Endothelial cell (in vitro differentiated cells): Measurements from ENCODE around the gene GNA12. TPM values are rescaled to one million over a fixed set of nuclear protein-coding genes. Genes with fewer than 3 reads are reported as not detected.

ENCODE experiments used
- DNase-seq: peaks from one replicate; pipeline ENCODE4 v3.0.0; 2021; ENCODE audit warnings: low spot score
- H3K27ac Mint-ChIP-seq: one replicate; pipeline ENCODE4 v1.8.0; 2021; ENCODE audit warnings: mixed read lengths, inconsistent platforms; ENCODE audit not compliant: unreplicated experiment
- H3K27me3 Mint-ChIP-seq: one replicate; pipeline ENCODE4 v1.8.0; 2021; ENCODE audit warnings: mild to moderate bottlenecking, moderate library complexity, mixed read lengths, inconsistent platforms; ENCODE audit not compliant: unreplicated experiment
- H3K36me3 Mint-ChIP-seq: one replicate; pipeline ENCODE4 v1.8.0; 2021; ENCODE audit warnings: mild to moderate bottlenecking, low read depth, mixed read lengths, inconsistent platforms; ENCODE audit not compliant: unreplicated experiment
- H3K4me1 Mint-ChIP-seq: one replicate; pipeline ENCODE4 v1.8.0; 2021; ENCODE audit warnings: mild to moderate bottlenecking, mixed read lengths, inconsistent platforms; ENCODE audit not compliant: unreplicated experiment
- H3K4me3 Mint-ChIP-seq: one replicate; pipeline ENCODE4 v1.8.0; 2021; ENCODE audit warnings: mild to moderate bottlenecking, mixed read lengths, inconsistent platforms; ENCODE audit not compliant: unreplicated experiment
- H3K9me3 Mint-ChIP-seq: one replicate; pipeline ENCODE4 v1.8.0; 2021; ENCODE audit warnings: mixed read lengths, inconsistent platforms; ENCODE audit not compliant: unreplicated experiment
- CTCF ChIP-seq: fragments of 200-600 bp; sonication (generic); IDR thresholded peaks from one replicate; pipeline ENCODE4 v1.5.0; 2021; ENCODE audit warnings: antibody characterized with exemption; ENCODE audit not compliant: unreplicated experiment
- total RNA-seq: library from RNA; stranded (reverse); fragmentation: NEBNext Ultra II Directional; extraction: Animal tissue kit (Norgen Biotek cat#: 25700); gene quantifications from one replicate; pipeline ENCODE4 v1.2.1, GENCODE V29; 2021; ENCODE audit not compliant: unreplicated experiment

GNA12 gene
- total RNA-seq, 1 donor from 2014 or later = 105 TPM

- H3K27ac Mint-ChIP-seq = no peak overlapping the region
- peaks cover 19% of the 10 kb centered on the region for H3K4me1 Mint-ChIP-seq
- no peaks in the 10 kb centered on the region for H3K9me3 Mint-ChIP-seq
- peaks cover 31% of the 10 kb centered on the region for H3K36me3 Mint-ChIP-seq
- no peak for TF ChIP-seq CTCF
- H3K27me3 Mint-ChIP-seq = peaks cover 4% of the 10 kb centered on the region
- H3K4me3 Mint-ChIP-seq = no peak overlapping the region
- no peak for DNase-seq
Observed at GRCh38 chr7:2781636-2782035, 62.5 kb downstream of the GNA12 start.

GRCh38 chr7:2779051-2779450 lies 65.1 kb downstream of the GNA12 start:
- Mint-ChIP-seq H3K4me3 (no peak overlapping the region), H3K27me3 (peaks cover 7% of the 10 kb centered on the region), H3K4me1 (peaks cover 11% of the 10 kb centered on the region), H3K36me3 (peaks cover 43% of the 10 kb centered on the region), H3K9me3 (no peaks in the 10 kb centered on the region), H3K27ac (no peak overlapping the region)
- TF ChIP-seq CTCF = no peak
- no peak for DNase-seq

GRCh38 chr7:2777898-2778535 lies 66.1 kb downstream of the GNA12 start:
- peak overlapping the region; percentile 1 for H3K4me3 Mint-ChIP-seq
- H3K4me1 Mint-ChIP-seq = peaks cover 10% of the 10 kb centered on the region
- H3K9me3 Mint-ChIP-seq = no peaks in the 10 kb centered on the region
- TF ChIP-seq CTCF = no peak
- H3K27me3 Mint-ChIP-seq = peaks cover 4% of the 10 kb centered on the region
- H3K36me3 Mint-ChIP-seq = peaks cover 40% of the 10 kb centered on the region
- no peak for DNase-seq
- H3K27ac Mint-ChIP-seq = no peak overlapping the region

GRCh38 chr7:2776401-2776800 lies 67.7 kb downstream of the GNA12 start:
- TF ChIP-seq CTCF = no peak
- Mint-ChIP-seq H3K9me3 (no peaks in the 10 kb centered on the region), H3K27ac (no peak overlapping the region), H3K36me3 (peaks cover 45% of the 10 kb centered on the region), H3K4me1 (peaks cover 10% of the 10 kb centered on the region), H3K27me3 (peaks cover 6% of the 10 kb centered on the region), H3K4me3 (no peak overlapping the region)
- no peak for DNase-seq

- Mint-ChIP-seq H3K4me3 (no peak overlapping the region), H3K9me3 (no peaks in the 10 kb centered on the region), H3K27me3 (peaks cover 6% of the 10 kb centered on the region), H3K27ac (no peak overlapping the region), H3K4me1 (peaks cover 10% of the 10 kb centered on the region), H3K36me3 (peaks cover 48% of the 10 kb centered on the region)
- DNase-seq = no peak
- TF ChIP-seq CTCF = no peak
Observed at GRCh38 chr7:2775785-2776184, 68.3 kb downstream of the GNA12 start.
